Astrocyte of the spinal cord (primary cell): ENCODE results near the gene ANKRD34A.

ENCODE experiments used
- DNase-seq: peaks from one replicate; pipeline ENCODE4 v3.0.0; 2011; ENCODE audit warnings: low read depth, low spot score
- H3K4me3 ChIP-seq: 2 replicates; pipeline ENCODE4 v1.5.1; 2011; ENCODE audit warnings: low read depth, mild to moderate bottlenecking, low read length, moderate library complexity
- CTCF ChIP-seq: IDR thresholded peaks from 2 replicates; pipeline ENCODE4 v1.5.1; 2012; ENCODE audit warnings: low read depth, mild to moderate bottlenecking, low read length, inconsistent platforms
- in situ Hi-C: cut with HindIII; loops from 2 replicates; pipeline ENCODE4 v1.10.0; 2017; ENCODE audit warnings: low sequenced_read_pairs

ANKRD34A gene

GRCh38 chr1:145918144-145918991 is 46.0 kb downstream of the ANKRD34A start, which contains the start of gene PEX11B:
TSS of gene PEX11B (minus strand) at chr1:145918717. CDS start at chr1:145918688, 29 bp downstream.
- H3K4me3 ChIP-seq = peak within 1 kb of the TSS; percentile 84
- TF ChIP-seq CTCF = no peak
- in situ Hi-C loops = no loop called here
- peak; percentile 92 for DNase-seq

- TF ChIP-seq CTCF = no peak
- DNase-seq = no peak
- peak overlapping the region; percentile 84 for H3K4me3 ChIP-seq
- in situ Hi-C loops = no loop called here
Observed at GRCh38 chr1:145917595-145917994, 46.8 kb downstream of the ANKRD34A start.

GRCh38 chr1:145916745-145917144 is 47.6 kb downstream of the ANKRD34A start:
- H3K4me3 ChIP-seq = no peak overlapping the region
- TF ChIP-seq CTCF = no peak
- in situ Hi-C loops = no loop called here
- no peak for DNase-seq

- no peak for TF ChIP-seq CTCF
- no peak for DNase-seq
- H3K4me3 ChIP-seq = no peak overlapping the region
- in situ Hi-C loops = no loop called here
Observed at GRCh38 chr1:145912128-145912641, 52.2 kb downstream of the ANKRD34A start.
